ENCODE data around the gene DEF6. TPM values are rescaled to one million over a fixed set of nuclear protein-coding genes. Genes with fewer than 3 reads are reported as not detected.
"Not testable (repeated sequence)": the region's sequence is repeated elsewhere in the genome, so short reads cannot be mapped to it uniquely, and the experiment has no call there.

Gene DEF6
- total RNA-seq, 2 experiments from 2014 or later: 213 to 216 TPM

DNA sequence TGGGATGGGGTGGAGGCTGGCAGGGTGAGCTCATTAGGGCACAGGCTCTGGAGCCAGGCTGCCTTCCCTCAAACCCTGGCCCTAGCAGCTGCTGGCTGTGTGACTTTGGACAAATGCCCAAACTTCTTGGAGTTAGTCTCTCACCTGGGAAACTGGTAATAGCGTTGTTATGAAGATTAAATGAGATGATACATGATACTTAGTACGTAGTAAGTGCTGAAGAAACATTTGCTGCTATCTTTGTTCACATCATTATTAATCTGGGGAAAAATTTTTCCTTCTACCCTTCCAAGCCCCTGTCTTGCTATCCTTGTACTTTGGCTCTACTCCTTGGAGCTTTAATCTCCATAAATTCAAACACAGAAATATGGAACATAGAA lies 22.4 kb downstream of the DEF6 start:
- Mint-ChIP-seq H3K27ac (no peak overlapping the region), H3K4me1 (peaks cover 11% of the 10 kb centered on the region), H3K4me3 (no peak overlapping the region), H3K9me3 (no peaks in the 10 kb centered on the region), H3K36me3 (peaks cover 49% of the 10 kb centered on the region), H3K27me3 (no peaks in the 10 kb centered on the region)
- no peak for ATAC-seq (ENCODE audit: low read depth)
- DNase-seq: no peak
- POLR2A ChIA-PET: interaction anchor here (1.1 to 1.7 kb wide), 2 partner anchors 8 to 17 kb away, joined by 3 to 7 read pairs; no protein-coding TSS in a partner anchor

DNA sequence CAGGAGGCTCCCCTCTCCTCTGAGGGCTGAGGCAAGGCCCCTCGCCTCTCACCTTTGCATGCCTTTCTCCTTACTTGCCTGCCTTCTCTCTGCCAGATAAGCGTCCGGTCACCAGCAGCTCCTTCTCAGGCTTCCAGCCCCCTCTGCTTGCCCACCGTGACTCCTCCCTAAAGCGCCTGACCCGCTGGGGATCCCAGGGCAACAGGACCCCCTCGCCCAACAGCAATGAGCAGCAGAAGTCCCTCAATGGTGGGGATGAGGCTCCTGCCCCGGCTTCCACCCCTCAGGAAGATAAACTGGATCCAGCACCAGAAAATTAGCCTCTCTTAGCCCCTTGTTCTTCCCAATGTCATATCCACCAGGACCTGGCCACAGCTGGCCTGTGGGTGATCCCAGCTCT lies 23.5 kb downstream of the DEF6 start:
- ATAC-seq (ENCODE audit: low read depth): no peak
- H3K27ac Mint-ChIP-seq: no peak overlapping the region
- H3K4me1 Mint-ChIP-seq: peaks cover 9% of the 10 kb centered on the region
- DNase-seq: no peak
- peaks cover 43% of the 10 kb centered on the region for H3K36me3 Mint-ChIP-seq
- POLR2A ChIA-PET: no interaction called here
- no peak overlapping the region for H3K4me3 Mint-ChIP-seq
- no peaks in the 10 kb centered on the region for H3K27me3 Mint-ChIP-seq
- H3K9me3 Mint-ChIP-seq: no peaks in the 10 kb centered on the region

DNA sequence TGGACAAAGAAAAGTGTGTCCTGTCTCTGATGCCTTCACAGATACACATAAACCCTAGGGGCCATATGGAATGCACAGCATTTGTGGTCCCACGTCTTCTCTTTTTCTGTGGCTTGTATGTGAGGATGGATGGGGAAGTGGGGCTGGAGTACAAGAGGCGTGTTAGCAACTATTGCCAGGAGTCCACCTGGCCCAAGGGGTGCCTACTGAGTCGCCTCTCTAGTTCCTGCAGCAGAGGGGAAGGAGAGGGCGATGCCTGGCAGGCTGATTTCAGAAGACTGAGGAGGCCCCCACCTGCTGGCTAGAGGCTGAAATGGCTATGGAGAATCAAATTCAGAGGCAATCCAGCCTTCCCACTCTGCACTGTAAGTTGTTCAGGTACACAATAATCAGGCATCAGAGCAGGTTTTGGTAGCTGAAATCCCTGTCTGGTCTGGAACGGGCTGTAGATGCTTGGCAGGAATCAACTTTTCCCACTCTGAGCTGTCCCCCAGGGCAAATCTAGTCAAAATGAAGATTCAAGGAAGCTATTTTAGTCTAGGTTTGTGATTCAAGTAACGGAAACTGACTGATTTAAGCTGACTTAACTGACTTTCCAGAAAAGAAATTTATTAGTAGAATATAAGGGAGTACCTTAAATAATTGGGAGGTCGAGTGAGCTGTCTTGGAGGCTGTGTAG lies 29.9 kb downstream of the DEF6 start:
- Mint-ChIP-seq H3K36me3 (peaks cover 16% of the 10 kb centered on the region), H3K27ac (peak overlapping the region; percentile 81), H3K4me1 (peaks cover 15% of the 10 kb centered on the region), H3K9me3 (peaks cover 1% of the 10 kb centered on the region), H3K27me3 (no peaks in the 10 kb centered on the region), H3K4me3 (no peak overlapping the region)
- POLR2A ChIA-PET: interaction anchor here (1.1 to 4.5 kb wide), 4 partner anchors 8 to 138 kb away, joined by 3 to 45 read pairs (median 6); partner anchors contain the start of gene DEF6
- DNase-seq (peak; percentile 71), ATAC-seq (ENCODE audit: low read depth) (peak; percentile 95)

DNA sequence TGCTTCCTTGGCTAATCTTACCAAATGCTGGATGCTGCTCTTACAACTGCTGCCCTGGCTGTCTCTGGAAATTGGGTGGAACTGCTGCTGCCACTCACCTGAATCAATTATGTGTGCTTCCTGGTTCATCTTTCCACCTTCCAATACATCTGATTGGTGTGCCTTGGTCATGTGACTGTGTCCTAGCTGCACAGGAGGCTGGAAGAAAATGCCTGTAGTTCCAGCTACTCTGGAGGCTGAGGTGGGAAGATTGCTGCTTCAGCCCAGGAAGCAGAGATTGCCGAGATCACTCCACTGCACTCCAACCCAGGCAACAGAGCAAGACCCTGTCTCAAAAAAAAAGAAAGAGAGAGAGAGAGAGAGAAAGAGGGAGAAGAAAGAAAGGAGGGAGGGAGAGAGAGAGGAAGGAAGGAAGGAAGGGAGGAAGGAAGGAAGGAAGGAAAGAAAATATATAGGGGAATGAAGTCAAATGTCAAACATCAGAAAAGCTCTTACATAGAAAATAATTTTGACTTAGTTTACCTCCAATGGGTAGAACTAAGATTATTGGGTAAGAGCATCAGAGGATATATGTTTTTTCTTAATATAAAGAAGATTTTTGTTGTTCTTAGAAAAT lies 30.6 kb downstream of the DEF6 start:
- DNase-seq (no peak), ATAC-seq (ENCODE audit: low read depth) (no peak)
- Mint-ChIP-seq H3K4me3 (no peak overlapping the region), H3K27ac (peak overlapping the region; percentile 7), H3K9me3 (peaks cover 1% of the 10 kb centered on the region), H3K36me3 (peaks cover 16% of the 10 kb centered on the region), H3K27me3 (no peaks in the 10 kb centered on the region), H3K4me1 (peaks cover 14% of the 10 kb centered on the region)
- POLR2A ChIA-PET: interaction anchor here (1.3 to 4.5 kb wide), 3 partner anchors 8 to 31 kb away, joined by 3 to 45 read pairs (median 8); partner anchors contain the start of gene DEF6

DNA sequence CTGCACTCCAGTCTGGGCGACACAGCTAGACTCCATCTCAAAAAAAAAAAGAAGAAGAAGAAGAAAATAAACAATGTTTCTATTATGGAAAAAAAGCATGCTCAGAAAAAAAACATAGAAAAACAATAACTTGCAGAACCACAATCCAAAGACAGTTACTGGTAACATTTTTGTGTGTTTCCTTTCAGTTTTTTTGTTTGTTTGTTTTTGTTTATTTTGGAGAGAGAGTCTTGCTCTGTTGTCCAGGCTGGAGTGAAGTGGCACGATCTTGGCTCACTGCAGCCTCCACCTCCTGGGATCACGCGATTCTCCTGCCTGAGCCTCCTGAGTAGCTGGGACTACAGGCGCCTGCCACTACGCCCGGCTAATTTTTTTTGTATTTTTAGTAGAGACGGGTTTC lies 31.3 kb downstream of the DEF6 start:
- not testable (repeated sequence) for H3K27ac Mint-ChIP-seq

DNA sequence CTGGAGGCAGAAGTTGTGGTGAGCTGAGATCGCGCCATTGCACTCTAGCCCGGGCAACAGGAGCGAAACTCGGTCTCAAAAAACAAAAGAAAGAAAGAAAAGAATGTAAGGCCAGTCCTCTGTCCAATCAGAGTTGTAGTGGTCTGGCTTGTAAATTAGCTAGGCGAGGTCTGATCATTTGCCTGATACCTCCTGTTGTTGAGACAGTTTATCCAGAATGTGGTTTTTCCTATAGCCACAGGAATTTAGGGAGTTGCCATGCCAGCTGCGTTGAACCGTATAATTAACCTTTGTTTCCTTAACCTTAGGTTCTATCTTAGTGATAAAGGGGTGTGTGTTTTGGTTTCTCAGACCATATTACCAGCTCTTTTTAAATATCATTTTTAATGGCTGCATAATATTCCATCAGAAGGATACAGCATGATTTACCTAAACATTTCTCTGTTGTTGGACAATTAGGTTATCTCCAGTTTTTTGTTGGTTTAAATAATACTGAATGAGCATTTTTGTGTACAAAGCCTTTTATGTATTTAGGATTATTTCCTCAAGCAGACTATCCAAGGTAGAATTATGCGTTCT lies 33.0 kb downstream of the DEF6 start:
- Mint-ChIP-seq H3K36me3 (peaks cover 21% of the 10 kb centered on the region), H3K4me1 (peaks cover 18% of the 10 kb centered on the region), H3K27me3 (peaks cover 11% of the 10 kb centered on the region), H3K27ac (no peak overlapping the region), H3K9me3 (peaks cover 5% of the 10 kb centered on the region), H3K4me3 (no peak overlapping the region)
- DNase-seq (no peak), ATAC-seq (ENCODE audit: low read depth) (no peak)
- POLR2A ChIA-PET: interaction anchor here (1.0 kb wide), 1 partner anchor 33 kb away, joined by 3 read pairs; no protein-coding TSS in a partner anchor

More for the DNA sequence above, 31.3 kb downstream of the DEF6 start:
- not testable (repeated sequence) for H3K9me3 Mint-ChIP-seq; H3K27me3 Mint-ChIP-seq; H3K4me3 Mint-ChIP-seq; ATAC-seq (ENCODE audit: low read depth); DNase-seq
- POLR2A ChIA-PET: interaction anchor here (1.3 to 4.5 kb wide), 2 partner anchors 9 to 32 kb away, joined by 3 to 45 read pairs; partner anchors contain the start of gene DEF6
- H3K36me3 Mint-ChIP-seq: peaks cover 20% of the 10 kb centered on the region
- H3K4me1 Mint-ChIP-seq: peaks cover 14% of the 10 kb centered on the region

DNA sequence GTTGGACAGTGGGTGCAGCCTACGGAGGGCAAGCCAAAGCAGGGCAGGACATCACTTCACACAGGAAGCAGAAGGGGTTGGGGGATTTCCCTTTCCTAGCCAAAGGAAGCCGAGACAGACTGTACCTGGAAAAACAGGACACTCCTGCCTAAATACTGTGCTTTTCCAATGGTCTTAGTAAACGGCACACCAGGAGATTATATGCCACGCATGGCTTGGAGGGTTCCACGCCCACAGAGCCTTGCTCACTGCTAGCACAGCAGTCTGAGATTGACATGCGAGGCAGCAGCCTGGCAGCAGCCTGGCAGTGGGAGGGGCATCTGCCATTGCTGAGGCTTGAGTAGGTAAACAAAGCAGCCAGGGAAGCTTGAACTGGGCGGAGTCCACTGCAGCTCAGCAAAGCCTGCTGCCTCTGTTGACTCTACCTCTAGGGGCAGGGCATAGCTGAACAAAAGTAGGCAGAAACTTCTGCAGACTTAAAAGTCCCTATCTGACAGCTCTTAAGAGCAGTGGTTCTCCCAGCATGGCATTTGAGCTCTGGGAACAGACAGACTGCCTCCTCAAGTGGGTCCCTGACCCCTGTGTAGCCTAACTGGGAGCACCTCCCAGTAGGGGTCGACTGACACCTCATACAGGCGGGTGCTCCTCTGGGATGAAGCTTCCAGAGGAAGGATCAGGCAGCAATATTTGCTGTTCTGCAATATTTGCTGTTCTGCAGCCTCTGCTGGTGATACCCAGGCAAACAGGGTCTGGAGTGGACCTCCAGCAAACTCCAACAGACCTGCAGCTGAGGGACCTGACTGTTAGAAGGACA lies 34.7 kb downstream of the DEF6 start:
- H3K9me3 Mint-ChIP-seq; H3K27ac Mint-ChIP-seq; DNase-seq; H3K4me3 Mint-ChIP-seq; ATAC-seq (ENCODE audit: low read depth): not testable (repeated sequence)
- peaks cover 16% of the 10 kb centered on the region for H3K27me3 Mint-ChIP-seq
- peaks cover 23% of the 10 kb centered on the region for H3K36me3 Mint-ChIP-seq
- peaks cover 20% of the 10 kb centered on the region for H3K4me1 Mint-ChIP-seq
- POLR2A ChIA-PET: interaction anchor here (0.9 kb wide), 1 partner anchor 34 kb away, joined by 3 read pairs; no protein-coding TSS in a partner anchor

DNA sequence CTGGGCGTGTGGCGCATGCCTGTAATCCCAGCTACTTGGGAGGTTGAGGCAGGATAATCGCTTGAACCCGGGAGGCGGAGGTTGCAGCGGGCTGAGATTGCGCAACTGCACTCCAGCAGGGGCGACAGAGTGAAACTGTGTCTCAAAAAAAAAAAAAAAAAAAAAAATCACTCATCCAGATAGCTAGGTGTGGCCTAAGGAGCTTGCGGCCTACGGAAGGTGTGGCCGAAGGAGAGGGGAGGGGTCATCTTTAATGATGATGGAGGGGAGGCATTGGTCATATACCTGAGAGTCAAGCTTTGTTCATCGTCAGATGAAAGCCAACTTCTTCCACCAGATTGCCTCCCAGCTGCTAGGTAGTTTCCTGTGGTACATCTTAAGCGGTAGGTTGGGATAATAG lies 43.9 kb downstream of the DEF6 start:
- Mint-ChIP-seq H3K27me3 (peaks cover 7% of the 10 kb centered on the region), H3K4me1 (peaks cover 46% of the 10 kb centered on the region), H3K4me3 (no peak overlapping the region), H3K9me3 (no peaks in the 10 kb centered on the region), H3K36me3 (peaks cover 32% of the 10 kb centered on the region), H3K27ac (no peak overlapping the region)
- ATAC-seq (ENCODE audit: low read depth): no peak
- POLR2A ChIA-PET: interaction anchor here (0.6 to 2.9 kb wide), 7 partner anchors 43 to 126 kb away, joined by 3 to 23 read pairs (median 3); partner anchors contain the start of genes DEF6, FANCE and RPL10A
- no peak for DNase-seq

DNA sequence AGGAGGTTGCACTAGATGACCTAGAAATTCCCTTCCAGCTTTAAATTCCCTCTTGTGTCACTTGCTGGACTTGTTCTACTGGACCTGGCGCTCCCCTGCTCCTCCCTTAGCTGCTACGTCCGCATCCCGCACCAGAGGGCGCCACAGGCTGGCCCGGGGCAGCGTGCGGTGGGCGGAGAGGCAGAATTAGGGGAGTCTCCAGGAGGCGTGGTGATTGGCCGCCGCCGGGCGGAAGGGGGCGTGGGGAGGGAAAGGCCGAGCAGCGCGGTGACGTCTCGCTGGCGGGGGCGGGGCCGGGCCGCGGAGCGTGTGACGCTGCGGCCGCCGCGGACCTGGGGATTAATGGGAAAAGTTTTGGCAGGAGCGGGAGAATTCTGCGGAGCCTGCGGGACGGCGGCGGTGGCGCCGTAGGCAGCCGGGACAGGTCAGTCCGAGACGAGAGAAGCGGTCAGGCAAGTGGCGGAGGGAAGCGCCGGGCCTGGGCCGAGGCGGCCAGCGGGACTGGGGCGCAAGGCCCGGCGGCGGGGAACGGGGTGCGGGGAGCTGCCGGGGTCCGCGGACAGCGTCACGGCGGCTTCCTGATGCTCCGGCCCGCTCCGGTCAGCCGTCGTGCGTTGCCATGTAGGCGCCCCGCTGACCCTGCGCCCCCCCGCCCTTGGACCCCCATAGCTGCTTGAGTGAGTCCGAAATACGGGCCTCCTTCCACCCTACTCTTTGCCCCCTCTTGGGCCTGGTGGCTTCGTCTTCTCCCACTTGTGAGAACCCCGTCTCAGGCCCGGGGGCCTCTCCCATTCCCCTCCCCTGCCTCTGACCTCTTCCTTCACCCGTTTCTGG lies 44.9 kb downstream of the DEF6 start, which contains the start of gene PPARD:
Gene PPARD (plus strand): TSS at position 301 of the 834 bp plus-strand sequence. CDS start 68,530 bp downstream, outside the sequence.
- Mint-ChIP-seq H3K27ac (peak within 1 kb of the TSS; percentile 88), H3K36me3 (peaks cover 32% of the 10 kb centered on the region), H3K4me3 (peak within 1 kb of the TSS; percentile 97), H3K9me3 (no peaks in the 10 kb centered on the region), H3K4me1 (peaks cover 42% of the 10 kb centered on the region), H3K27me3 (peaks cover 5% of the 10 kb centered on the region)
- POLR2A ChIA-PET: interaction anchor here (0.6 to 2.9 kb wide), 8 partner anchors 44 to 125 kb away, joined by 3 to 23 read pairs (median 3); partner anchors contain the start of genes DEF6, FANCE and RPL10A
- peak; percentile 100 for DNase-seq
- ATAC-seq (ENCODE audit: low read depth): peak; percentile 96

DNA sequence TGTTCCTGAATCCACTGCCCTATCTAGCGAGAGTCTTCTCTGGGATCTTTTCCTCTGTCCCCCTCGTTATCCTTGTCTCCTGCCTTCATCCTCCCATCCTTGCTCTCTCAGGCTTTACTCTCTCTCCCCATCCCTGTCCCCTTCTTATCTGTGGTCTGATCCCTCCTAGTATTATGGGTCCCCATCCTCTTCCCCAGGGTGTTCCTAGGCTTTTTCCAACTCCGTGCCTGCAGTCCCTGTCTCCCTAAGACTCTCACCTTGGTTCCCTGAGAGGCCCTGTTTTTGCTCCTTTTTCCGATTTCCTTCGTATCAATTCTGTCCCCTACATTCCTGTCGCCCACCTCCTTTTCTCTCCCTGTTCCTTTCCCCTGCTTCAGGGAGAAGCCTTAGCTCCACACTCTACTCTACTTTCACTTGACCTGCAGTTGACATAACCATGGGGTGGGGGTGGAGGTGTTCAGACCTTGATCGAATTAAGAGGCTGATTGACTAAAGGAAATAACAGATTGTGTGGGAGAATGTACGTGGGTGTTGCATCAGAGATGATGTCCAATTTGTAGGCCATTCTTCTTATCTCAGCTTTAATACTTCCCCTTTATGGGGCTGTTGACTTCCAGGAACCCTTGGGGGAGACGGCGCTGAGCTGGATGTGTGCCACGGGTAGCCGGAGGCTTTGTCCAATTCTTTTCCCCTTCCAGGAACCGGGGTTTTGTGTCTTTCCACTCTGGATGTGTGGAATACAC lies 45.6 kb downstream of the DEF6 start:
- H3K4me3 Mint-ChIP-seq: peak overlapping the region; percentile 97
- ATAC-seq (ENCODE audit: low read depth) (no peak), DNase-seq (no peak)
- H3K4me1 Mint-ChIP-seq: peaks cover 42% of the 10 kb centered on the region
- no peaks in the 10 kb centered on the region for H3K27me3 Mint-ChIP-seq
- no peaks in the 10 kb centered on the region for H3K9me3 Mint-ChIP-seq
- peak overlapping the region; percentile 80 for H3K27ac Mint-ChIP-seq
- POLR2A ChIA-PET: interaction anchor here (1.0 to 2.9 kb wide), 4 partner anchors 47 to 125 kb away, joined by 3 to 23 read pairs (median 4); partner anchors contain the start of gene RPL10A
- peaks cover 36% of the 10 kb centered on the region for H3K36me3 Mint-ChIP-seq

DNA sequence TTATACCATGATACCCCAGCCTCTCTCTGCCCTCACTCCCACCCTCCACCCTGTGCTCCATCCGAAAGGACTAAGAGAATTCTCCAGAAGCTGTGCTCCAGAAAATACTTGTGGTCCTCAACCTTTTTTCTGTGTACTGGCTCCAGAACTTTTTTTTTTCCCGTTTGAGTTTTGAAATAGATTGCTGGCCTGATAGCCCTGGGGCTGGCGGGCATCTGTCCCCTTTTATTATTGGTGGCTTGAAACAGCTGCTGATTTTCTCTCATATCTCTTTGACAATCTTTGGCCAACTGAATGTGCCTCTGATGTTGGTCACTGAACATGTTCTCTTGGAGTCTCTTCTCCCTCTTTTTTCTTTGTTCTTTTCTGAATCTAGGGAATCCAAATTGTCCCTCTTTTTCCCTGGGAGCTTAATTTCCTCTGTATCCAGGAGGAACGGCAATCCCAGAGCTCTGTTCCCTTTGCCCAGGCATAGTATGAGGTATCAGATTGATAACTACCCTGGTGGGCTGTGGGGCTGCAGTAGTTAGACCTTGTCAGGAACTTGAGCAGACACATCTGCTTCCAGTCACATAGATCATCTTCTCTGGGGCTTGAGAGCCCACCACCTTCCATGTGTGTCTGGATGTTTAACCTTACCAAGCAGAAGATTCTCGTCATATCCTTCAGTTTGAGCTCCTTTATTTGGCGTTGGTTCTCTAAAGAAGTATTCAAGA lies 46.4 kb downstream of the DEF6 start:
- Mint-ChIP-seq H3K27ac (peak overlapping the region; percentile 40), H3K27me3 (no peaks in the 10 kb centered on the region), H3K4me3 (peak overlapping the region; percentile 97), H3K4me1 (peaks cover 48% of the 10 kb centered on the region), H3K9me3 (no peaks in the 10 kb centered on the region), H3K36me3 (peaks cover 41% of the 10 kb centered on the region)
- POLR2A ChIA-PET: interaction anchor here (0.8 to 2.9 kb wide), 5 partner anchors 28 to 124 kb away, joined by 3 to 23 read pairs (median 4); partner anchors contain the start of gene RPL10A
- DNase-seq (no peak), ATAC-seq (ENCODE audit: low read depth) (no peak)
